Activated gamma-delta T cell (primary cell): ENCODE data around the gene CELSR2.
"Not testable (repeated sequence)": the region's sequence is repeated elsewhere in the genome, so short reads cannot be mapped to it uniquely, and the experiment has no call there.

ENCODE experiments used
- DNase-seq: peaks from one replicate; lab custom pipeline; 2025; lab: John Stamatoyannopoulos, UW

Gene CELSR2

GRCh38 chr1:109277434-109278204, 28.3 kb downstream of the CELSR2 start:
- no peak for DNase-seq

- no peak for DNase-seq
Measured at GRCh38 chr1:109279615-109280278, 30.4 kb downstream of the CELSR2 start.

DNA sequence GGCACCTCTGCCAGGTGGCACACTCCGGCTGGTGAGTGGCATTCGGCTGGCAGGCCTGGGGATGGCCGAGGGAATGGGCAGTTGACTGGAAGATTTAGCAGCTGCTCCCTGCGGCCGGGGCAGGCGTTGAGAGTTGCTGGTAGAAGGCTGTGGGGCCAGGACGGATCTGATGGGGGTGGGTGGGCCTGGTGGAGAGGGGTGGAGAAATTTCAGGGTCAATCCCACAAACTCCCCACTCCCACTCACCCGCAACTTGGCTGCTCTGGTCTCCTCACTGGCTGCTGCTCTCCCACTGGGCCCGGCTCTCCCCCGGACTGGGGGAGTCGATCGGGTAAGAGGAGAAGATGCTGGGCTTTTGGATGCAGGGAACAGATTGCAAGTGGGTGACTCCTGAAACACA, 31.5 kb downstream of the CELSR2 start:
- no peak for DNase-seq

GRCh38 chr1:109281680-109282496, 32.5 kb downstream of the CELSR2 start:
- no peak for DNase-seq

DNA sequence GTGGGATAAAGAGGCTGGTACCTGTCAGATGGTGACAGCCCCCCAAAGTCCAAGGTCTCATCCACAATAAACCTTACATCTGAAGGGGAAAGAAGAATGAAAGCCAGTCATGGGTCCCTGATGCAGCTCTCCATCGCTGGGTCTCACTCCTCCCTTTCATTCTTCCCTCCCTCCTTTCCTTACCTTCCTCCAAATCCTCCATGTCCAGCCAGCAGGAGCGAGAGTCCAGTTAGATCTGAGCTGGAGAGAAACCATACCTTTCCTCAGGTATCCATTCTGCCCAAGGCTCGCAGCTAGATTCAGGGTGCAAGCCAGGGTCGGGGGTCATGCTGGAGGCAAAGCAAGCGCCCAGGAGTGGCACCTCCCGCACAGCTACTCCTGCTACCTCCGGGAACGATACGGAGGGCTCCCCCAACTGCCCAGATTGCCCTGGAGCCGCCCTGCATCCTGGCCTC, 33.2 kb downstream of the CELSR2 start:
- no peak for DNase-seq

DNA sequence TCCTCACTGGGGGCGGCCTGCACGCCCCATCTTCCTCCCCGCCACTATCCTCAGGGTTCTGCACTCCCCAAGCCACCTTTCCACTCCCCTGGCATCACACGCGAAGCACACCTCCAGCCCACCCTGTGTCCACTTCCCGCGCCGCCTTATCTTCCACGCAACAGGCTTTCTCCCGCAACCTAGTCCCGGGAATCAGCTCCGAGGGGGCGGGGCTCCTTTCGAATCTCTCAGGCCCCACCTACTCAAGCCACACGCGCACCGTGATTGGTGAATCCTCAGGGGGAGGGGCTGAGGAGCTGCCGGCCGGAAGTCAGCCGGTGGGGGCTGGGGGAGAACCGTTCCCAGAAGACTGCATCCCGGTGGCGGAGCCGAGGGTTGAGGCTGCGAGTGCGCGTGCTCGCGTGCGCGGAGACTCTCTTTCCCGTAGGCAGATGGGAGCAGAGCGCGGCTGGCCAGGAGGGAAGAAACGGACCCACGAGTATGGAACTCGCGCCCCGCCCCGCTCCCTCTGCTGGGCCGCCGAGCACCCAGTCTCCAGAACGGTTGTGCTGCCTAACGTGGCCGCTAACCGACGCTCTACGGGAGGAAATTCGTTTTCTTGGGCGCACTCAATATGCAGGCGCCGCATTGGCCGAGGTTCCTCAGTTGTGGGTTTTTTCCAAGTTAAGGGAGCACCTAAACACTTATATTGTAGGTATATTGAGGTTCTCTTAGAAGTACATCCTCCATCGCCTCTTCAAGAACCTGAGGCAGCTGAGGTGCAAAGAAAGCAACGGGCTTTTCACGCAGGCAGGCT, 33.8 kb downstream of the CELSR2 start, which contains the start of gene PSRC1:
PSRC1 (minus strand) TSS at position 194 of the 796 bp plus-strand sequence.
- peak; percentile 63 for DNase-seq

DNA sequence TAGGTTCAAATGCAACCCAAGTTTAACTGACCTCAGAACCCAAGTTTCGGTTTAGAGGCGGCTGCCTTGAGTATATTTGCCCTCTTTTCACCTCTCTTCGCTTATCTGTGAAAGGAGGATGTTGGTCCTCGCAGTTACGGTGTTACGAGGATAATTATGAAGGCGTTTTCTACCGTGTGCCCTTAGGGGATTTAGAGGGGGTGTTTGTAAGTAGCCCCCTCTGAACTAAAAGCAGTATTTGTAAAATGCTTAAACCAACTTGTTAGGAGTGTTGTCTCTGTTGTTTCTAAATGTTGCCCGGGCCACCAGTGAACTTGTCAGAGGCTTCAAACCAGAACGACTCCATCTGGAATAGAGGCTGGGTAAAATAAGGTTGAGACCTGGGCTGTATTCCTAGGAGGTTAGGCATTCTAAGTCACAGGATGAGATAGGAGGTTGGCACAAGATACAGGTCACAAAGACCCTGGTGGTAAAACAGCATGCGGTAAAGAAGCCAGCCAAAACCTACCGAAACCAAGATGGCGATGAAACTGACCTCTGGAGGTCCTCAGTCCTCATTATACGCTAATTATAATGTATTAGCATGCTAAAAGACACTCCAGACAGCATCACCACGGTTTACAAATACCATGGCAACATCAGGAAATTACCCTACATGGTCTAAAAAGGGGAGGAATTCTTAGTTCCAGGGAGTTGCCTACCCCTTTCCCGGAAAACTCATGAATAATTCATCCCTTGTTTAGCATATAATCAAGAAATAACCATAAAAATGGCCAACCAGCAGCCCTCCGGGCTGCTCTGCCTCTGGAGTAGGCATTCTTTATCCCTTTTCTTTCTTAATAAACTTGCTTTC, 34.6 kb downstream of the CELSR2 start:
- DNase-seq = no peak

- not testable (repeated sequence) for DNase-seq
Measured at GRCh38 chr1:109286762-109287161, 37.4 kb downstream of the CELSR2 start.

GRCh38 chr1:109290137-109290536, 40.8 kb downstream of the CELSR2 start:
- DNase-seq = no peak

- no peak for DNase-seq
Measured at GRCh38 chr1:109290998-109291397, 41.7 kb downstream of the CELSR2 start.

DNA sequence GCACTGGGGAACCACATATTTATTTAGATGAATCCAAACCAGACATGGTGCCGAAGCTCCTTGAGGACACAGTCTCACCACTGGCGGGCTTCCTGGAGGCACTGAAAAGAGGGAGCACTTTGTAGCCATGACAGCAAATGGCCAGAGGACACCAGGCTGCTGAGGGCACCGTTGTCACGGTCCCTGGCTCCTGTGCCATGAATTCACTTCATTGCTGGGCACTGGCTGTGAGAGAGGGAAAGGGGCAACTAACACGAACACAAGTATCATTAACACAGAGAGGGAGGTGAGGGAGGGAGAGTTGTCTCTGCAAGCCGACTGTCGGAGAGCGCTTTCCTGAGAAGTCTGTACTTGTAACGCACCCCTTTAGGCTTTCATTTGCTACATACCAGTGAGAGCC, 43.0 kb downstream of the CELSR2 start:
- DNase-seq = no peak

- DNase-seq = no peak
Measured at GRCh38 chr1:109293026-109293425, 43.7 kb downstream of the CELSR2 start.

DNA sequence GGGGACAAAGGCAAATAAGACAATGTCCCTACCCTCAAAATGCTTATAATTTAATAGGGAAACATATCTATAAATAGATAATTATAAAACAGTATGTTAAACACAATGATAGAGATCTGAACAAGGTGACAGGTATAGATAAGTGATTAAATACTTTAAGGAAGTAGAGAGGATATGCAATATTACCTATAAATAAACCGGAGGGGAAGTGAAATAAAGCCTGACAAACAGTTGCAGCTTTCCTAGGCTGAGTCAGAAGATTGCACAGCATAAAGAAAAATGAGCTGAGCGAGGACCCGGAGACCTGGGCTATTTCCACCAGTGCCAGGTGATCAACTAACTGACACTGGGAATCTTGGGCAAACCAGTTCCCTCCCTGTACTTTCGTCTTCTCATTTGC, 45.1 kb downstream of the CELSR2 start:
- DNase-seq = no peak

GRCh38 chr1:109295712-109296415, 46.5 kb downstream of the CELSR2 start:
- DNase-seq = no peak

DNA sequence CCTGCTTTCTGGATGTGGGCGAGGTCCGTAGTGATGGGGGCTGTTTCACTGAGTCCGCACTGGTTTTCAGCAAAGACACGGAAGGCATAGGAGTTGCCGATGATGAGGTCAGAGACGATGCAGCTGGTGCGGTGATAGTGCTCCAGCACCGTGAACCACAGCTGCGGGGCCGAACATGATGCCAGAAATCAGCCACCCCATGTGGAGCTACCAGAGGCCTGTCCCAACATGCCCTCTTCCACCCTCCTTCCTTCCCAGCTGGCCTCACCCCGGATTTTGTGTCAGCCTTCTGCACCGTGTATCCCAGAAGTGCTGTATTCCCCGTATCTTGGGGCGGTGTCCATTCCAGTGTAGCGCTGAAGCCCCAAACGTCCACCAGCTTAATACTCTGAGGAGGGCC, 47.4 kb downstream of the CELSR2 start:
- DNase-seq = no peak

DNA sequence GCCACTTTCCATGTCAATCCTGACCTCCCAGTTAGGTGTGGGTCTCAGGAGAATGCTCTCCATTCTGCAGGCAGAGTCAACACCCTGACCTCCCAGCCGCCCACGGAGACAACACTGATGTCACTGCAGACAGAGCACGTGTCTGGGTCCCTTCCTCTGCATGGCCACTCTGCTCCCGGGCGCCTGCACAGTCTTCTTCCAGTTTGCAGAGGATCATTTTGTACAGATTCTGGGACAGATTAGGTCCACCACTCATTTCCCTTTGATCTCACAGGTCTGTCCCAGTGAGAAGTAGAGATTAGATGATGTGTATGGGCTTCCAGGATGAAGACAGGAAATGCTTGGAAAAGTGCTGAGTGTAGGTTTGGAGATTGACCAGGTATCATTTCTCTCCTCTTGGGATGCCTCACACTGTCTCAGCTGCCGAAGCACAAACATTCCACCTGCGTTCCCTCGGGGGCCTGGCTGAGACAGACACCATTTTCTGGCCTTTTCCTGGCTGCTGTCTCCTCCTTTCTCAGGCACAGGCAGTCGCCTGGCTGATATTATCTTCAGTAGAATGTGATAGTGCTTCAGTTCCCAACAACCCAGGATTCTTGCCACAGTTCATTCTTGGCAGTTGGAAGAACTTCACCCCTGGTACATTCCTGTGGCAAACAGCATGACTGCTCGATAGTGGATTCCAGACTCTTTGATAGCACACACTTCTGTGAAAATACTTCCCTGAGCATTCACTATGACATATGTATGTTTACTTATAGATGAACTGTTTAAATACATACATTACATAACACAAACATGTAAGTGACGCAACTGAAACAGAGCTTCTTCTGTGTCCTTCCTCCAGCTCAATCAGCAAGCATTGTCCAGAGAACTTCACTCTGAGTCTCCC, 49.6 kb downstream of the CELSR2 start:
- DNase-seq = no peak

GRCh38 chr1:109299558-109300343, 50.4 kb downstream of the CELSR2 start:
- DNase-seq = no peak

DNA sequence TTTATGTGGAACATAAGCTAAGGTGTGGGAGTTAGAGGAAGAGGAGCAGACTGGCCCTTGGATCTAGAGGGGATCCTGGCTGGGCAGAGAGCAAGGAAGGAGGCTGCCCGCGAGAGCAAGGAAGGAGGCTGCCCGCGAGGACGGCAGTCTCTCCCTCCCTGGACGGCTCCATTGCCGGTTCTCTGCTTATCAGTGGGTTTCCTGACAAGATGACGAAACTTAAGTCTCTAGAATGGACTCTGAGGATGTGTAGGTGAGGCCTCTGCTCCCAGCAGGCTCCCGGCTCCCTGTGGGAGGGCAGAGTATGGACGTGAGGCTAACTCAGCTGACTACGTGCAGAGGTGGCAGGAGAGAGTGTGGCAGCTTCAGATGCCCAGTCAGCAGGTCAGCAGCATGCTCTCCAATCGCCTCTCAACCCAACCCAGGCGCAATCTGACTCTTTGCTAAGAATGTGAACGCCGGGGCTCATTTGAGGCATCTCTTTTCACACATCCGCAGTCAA, 51.4 kb downstream of the CELSR2 start:
- no peak for DNase-seq
